Suprapubic skin (tissue), 4 donors: ENCODE measurements around the gene ERC2. TPM values are rescaled to one million over a fixed set of nuclear protein-coding genes. Genes with fewer than 3 reads are reported as not detected.

Experiments
- DNase-seq, 2 donors: peaks; one replicate each; pipeline ENCODE4 v3.0.0-alpha.2; 2019; ENCODE audit warnings: low spot score in 2 of 2
- H3K27ac ChIP-seq: fragments of 200-600 bp; sonication (generic); one replicate; pipeline ENCODE4 v1.5.1; 2019
- H3K27me3 ChIP-seq: fragments of 200-600 bp; sonication (generic); one replicate; pipeline ENCODE4 v1.5.1; 2019
- H3K36me3 ChIP-seq: fragments of 200-600 bp; sonication (generic); one replicate; pipeline ENCODE4 v1.5.1; 2019
- H3K4me1 ChIP-seq: fragments of 200-600 bp; sonication (generic); one replicate; pipeline ENCODE4 v1.5.1; 2019
- H3K4me3 ChIP-seq: fragments of 200-600 bp; sonication (generic); one replicate; pipeline ENCODE4 v1.5.1; 2019; ENCODE audit warnings: mild to moderate bottlenecking
- H3K9me3 ChIP-seq: fragments of 200-600 bp; sonication (generic); one replicate; pipeline ENCODE4 v1.5.1; 2019
- CTCF ChIP-seq, 2 donors: fragments of 200-600 bp in 1 of 2; fragments of 450-650 bp in 1 of 2; sonication (generic) in 1 of 2; IDR thresholded peaks; one replicate each; pipeline ENCODE4 v1.5.1; 2016 to 2019; ENCODE audit warnings: antibody characterized with exemption in 2 of 2, mild to moderate bottlenecking in 1 of 2, moderate library complexity in 1 of 2
- EP300 ChIP-seq: sonication (generic); formaldehyde crosslinking; IDR thresholded peaks from one replicate; pipeline ENCODE4 v1.6.1; 2017; ENCODE audit warnings: antibody characterized with exemption
- POLR2A ChIP-seq, 2 donors: fragments of 450-650 bp; IDR thresholded peaks; one replicate each; pipeline ENCODE4 v1.6.1; 2017; ENCODE audit warnings: antibody characterized with exemption in 2 of 2, mild to moderate bottlenecking in 2 of 2, moderate library complexity in 2 of 2
- POLR2AphosphoS5 ChIP-seq, 3 donors: sonication (generic); formaldehyde crosslinking; IDR thresholded peaks; one replicate each; pipeline ENCODE4 v1.6.1; 2017; ENCODE audit warnings: antibody characterized with exemption in 3 of 3
- WGBS: methylation state at CpG from one replicate; pipeline ENCODE4 v1.1.5; 2018; 5-methylcytosine and 5-hydroxymethylcytosine counted together
- total RNA-seq, 4 donors: library from RNA; depleted of rRNA; stranded (reverse); fragments of >200 nt; gene quantifications; one replicate each; pipeline ENCODE4 v1.1.0, GENCODE V29; 2016

Gene ERC2
- total RNA-seq, 4 donors from 2014 or later = 0.21 TPM; not detected in 3

GRCh38 chr3:56059731-56060130 lies 408.5 kb downstream of the ERC2 start:
- no peak overlapping the region for H3K4me3 ChIP-seq
- no peaks in the 10 kb centered on the region for H3K36me3 ChIP-seq
- 77% methylated on average over 1 of the region's 1 CpG for WGBS
- no peaks in the 10 kb centered on the region for H3K9me3 ChIP-seq
- H3K27ac ChIP-seq = no peak overlapping the region
- no peaks in the 10 kb centered on the region for H3K27me3 ChIP-seq
- no peak for TF ChIP-seq POLR2A (IDR thresholded peaks at IDR 0.05)
- no peak for TF ChIP-seq CTCF (IDR thresholded peaks at IDR 0.05)
- no peak for TF ChIP-seq EP300
- TF ChIP-seq POLR2AphosphoS5 (IDR thresholded peaks at IDR 0.05) = no peak
- no peak for DNase-seq
- H3K4me1 ChIP-seq = no peaks in the 10 kb centered on the region

GRCh38 chr3:56055951-56056350 lies 412.3 kb downstream of the ERC2 start:
- Histone ChIP-seq H3K4me1 (no peaks in the 10 kb centered on the region), H3K27ac (no peak overlapping the region), H3K9me3 (no peaks in the 10 kb centered on the region), H3K4me3 (no peak overlapping the region), H3K27me3 (no peaks in the 10 kb centered on the region), H3K36me3 (no peaks in the 10 kb centered on the region)
- TF ChIP-seq EP300 (no peak), POLR2AphosphoS5 (IDR thresholded peaks at IDR 0.05) (no peak), POLR2A (IDR thresholded peaks at IDR 0.05) (no peak), CTCF (IDR thresholded peaks at IDR 0.05) (no peak)
- DNase-seq = no peak

- Histone ChIP-seq H3K4me3 (no peak overlapping the region), H3K27ac (no peak overlapping the region), H3K9me3 (no peaks in the 10 kb centered on the region), H3K4me1 (no peaks in the 10 kb centered on the region), H3K27me3 (no peaks in the 10 kb centered on the region), H3K36me3 (no peaks in the 10 kb centered on the region)
- 73% methylated on average over 4 of the region's 4 CpGs for WGBS
- TF ChIP-seq POLR2AphosphoS5 (IDR thresholded peaks at IDR 0.05) = no peak
- no peak for TF ChIP-seq POLR2A (IDR thresholded peaks at IDR 0.05)
- TF ChIP-seq EP300 = no peak
- no peak for TF ChIP-seq CTCF (IDR thresholded peaks at IDR 0.05)
- no peak for DNase-seq
Observed at GRCh38 chr3:56055546-56055945, 412.7 kb downstream of the ERC2 start.

DNA sequence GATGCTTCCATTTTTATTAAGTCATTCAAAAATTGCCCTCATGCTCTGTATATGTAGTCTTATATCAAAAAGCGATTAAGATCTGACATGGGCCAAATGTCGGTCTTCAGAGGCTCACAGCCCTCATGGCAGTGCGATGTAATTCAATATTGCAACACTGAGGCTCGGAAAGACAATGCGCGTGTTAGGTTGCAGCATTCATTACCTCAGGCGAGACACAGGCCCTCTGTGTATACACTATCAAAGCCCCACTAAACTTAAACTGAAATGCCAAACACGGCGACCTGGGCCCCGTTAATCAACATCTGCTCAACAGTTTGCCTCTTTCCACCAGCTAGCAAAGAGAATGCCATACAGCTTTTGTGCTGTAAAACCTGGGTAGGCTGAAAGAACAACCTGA lies 413.4 kb downstream of the ERC2 start:
- DNase-seq = no peak
- no peaks in the 10 kb centered on the region for H3K36me3 ChIP-seq
- H3K27me3 ChIP-seq = no peaks in the 10 kb centered on the region
- no peak overlapping the region for H3K27ac ChIP-seq
- TF ChIP-seq POLR2AphosphoS5 (IDR thresholded peaks at IDR 0.05) (no peak), EP300 (no peak), CTCF (IDR thresholded peaks at IDR 0.05) (no peak), POLR2A (IDR thresholded peaks at IDR 0.05) (no peak)
- 74% methylated on average over 10 of the region's 10 CpGs for WGBS
- no peaks in the 10 kb centered on the region for H3K9me3 ChIP-seq
- no peaks in the 10 kb centered on the region for H3K4me1 ChIP-seq
- H3K4me3 ChIP-seq = no peak overlapping the region

DNA sequence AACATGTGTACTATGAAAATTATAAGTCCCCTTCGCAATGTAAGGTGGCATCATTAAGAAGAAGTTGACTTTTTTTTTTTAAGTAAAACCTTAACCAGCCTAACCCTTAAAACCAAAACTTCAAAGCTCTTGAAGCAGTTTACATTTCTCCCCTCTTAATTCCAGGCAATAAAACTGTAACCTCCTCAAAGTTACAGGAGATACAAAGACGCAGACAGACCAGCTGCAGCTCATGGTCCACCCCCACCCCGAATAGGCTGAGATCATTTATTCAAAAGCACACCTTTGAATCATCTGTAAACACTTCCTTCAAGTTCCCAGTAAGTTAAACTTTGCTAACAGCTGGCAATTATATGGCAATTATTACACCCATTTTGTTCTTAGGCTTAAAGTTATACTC lies 414.5 kb downstream of the ERC2 start:
- Histone ChIP-seq H3K4me3 (no peak overlapping the region), H3K27me3 (peaks cover 4% of the 10 kb centered on the region), H3K36me3 (no peaks in the 10 kb centered on the region), H3K27ac (no peak overlapping the region), H3K9me3 (no peaks in the 10 kb centered on the region), H3K4me1 (no peaks in the 10 kb centered on the region)
- no peak for TF ChIP-seq POLR2A (IDR thresholded peaks at IDR 0.05)
- no peak for TF ChIP-seq CTCF (IDR thresholded peaks at IDR 0.05)
- no peak for TF ChIP-seq POLR2AphosphoS5 (IDR thresholded peaks at IDR 0.05)
- TF ChIP-seq EP300 = no peak
- DNase-seq = no peak
- WGBS = 64% methylated on average over 3 of the region's 3 CpGs
